ENCODE results near the gene HRH4. TPM values are rescaled to one million over a fixed set of nuclear protein-coding genes. Genes with fewer than 3 reads are reported as not detected.

HRH4 gene
- total RNA-seq, 1 experiment from 2014 or later: not detected

GRCh38 chr18:24515721-24516120 lies 55.3 kb downstream of the HRH4 start:
- H3K4me2 ChIP-seq (ENCODE audit: insufficient read depth, insufficient read length, low read length): no peak overlapping the region
- no peak for DNase-seq
- Mint-ChIP-seq H3K27me3 (ENCODE audit: low read depth) (no peaks in the 10 kb centered on the region), H3K4me3 (no peak overlapping the region), H3K36me3 (ENCODE audit: insufficient read depth in 1 of 3, low read depth in 3 of 3) (no peaks in the 10 kb centered on the region), H3K4me1 (peaks cover 6% of the 10 kb centered on the region in 2 experiments), H3K9me3 (no peaks in the 10 kb centered on the region; a peak in 2 of 5 replicates), H3K27ac (no peak overlapping the region)
- no peaks in the 10 kb centered on the region for H3K23me2 ChIP-seq (ENCODE audit: insufficient read length, low read depth, low read length, poor library complexity, severe bottlenecking)
- no peak for TF ChIP-seq CTCF (conservative IDR thresholded peaks at IDR 0.05)
- no peaks in the 10 kb centered on the region for H3K79me2 ChIP-seq (ENCODE audit: insufficient read depth, low read length)
- no peak overlapping the region for H3K27ac ChIP-seq (ENCODE audit: insufficient read length, low read depth, low read length)
- no peak overlapping the region for H2AFZ ChIP-seq (ENCODE audit: low read length)
- H3K9me3 ChIP-seq (ENCODE audit: control insufficient read depth, low read depth, low read length): no peaks in the 10 kb centered on the region
- no CpG with 5 or more reads among the region's 2 CpGs for WGBS (ENCODE audit: extremely low coverage, insufficient read length, low lambda C conversion rate)
- H4K20me1 ChIP-seq (ENCODE audit: control insufficient read depth, insufficient read depth, insufficient read length): no peaks in the 10 kb centered on the region
- H3K4ac ChIP-seq (ENCODE audit: low read depth, low read length): no peak overlapping the region
- H3K56ac ChIP-seq (ENCODE audit: insufficient read length, low read depth, low read length): no peak overlapping the region
- H2BK15ac ChIP-seq (ENCODE audit: low read depth, low read length): no peak overlapping the region
- H4K91ac ChIP-seq (ENCODE audit: insufficient read length, low read depth, low read length): no peak overlapping the region
- H3K79me1 ChIP-seq (ENCODE audit: insufficient read depth, low read depth, low read length, poor library complexity, severe bottlenecking): no peaks in the 10 kb centered on the region
- H3K9ac ChIP-seq (ENCODE audit: extremely low read depth, insufficient read length, low read length): no peak overlapping the region
- H2BK20ac ChIP-seq (ENCODE audit: low read depth, low read length, poor library complexity, severe bottlenecking): no peak overlapping the region
- no peak overlapping the region for H3K23ac ChIP-seq (ENCODE audit: insufficient read length, low read depth, low read length)
- no peak overlapping the region for H2BK5ac ChIP-seq (ENCODE audit: insufficient read length, low read length)
- no peak overlapping the region for H3T11ph ChIP-seq (ENCODE audit: low read length)
- no peak overlapping the region for H2BK12ac ChIP-seq (ENCODE audit: insufficient read length, low read depth, low read length)
- H2AK5ac ChIP-seq (ENCODE audit: insufficient read length, low read length): no peak overlapping the region
- no peaks in the 10 kb centered on the region for H3K4me1 ChIP-seq (ENCODE audit: insufficient read depth, low read length)
- no peak overlapping the region for H4K8ac ChIP-seq (replicated peaks; ENCODE audit: insufficient read length, low read depth, low read length)
- no peak overlapping the region for H3K18ac ChIP-seq (ENCODE audit: insufficient read length, low read depth, low read length)
- H3K27me3 ChIP-seq (ENCODE audit: insufficient read depth, low read length): no peaks in the 10 kb centered on the region
- no peak overlapping the region for H2BK120ac ChIP-seq (ENCODE audit: low read depth, low read length, poor library complexity, severe bottlenecking)
- H4K5ac ChIP-seq (ENCODE audit: insufficient read length, low read depth, low read length): no peak overlapping the region
- no peak overlapping the region for H3K14ac ChIP-seq (ENCODE audit: insufficient read depth, low read length)

Measured in H9 (cell line).